ENCODE results near the gene BCKDHB.

The BCKDHB gene

DNA sequence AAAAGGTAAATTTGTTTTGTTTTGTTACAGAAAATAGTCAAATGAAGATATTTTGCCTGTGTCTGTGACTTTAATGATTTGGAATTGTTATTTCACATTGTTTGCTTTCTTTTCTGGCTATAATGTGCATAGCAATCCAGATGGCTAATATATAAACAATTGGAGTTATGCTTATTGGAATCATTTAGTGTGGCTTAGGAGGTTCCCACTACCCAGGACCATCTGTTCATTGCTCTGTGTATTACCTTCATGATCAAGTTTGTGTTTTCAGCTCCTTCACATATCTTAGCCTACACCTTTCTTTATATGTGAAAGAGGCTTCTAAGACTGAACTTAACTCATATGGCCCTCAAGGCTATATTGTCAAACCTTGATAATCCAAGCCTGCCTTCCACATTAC is 232.9 kb downstream of the BCKDHB start:
- Histone ChIP-seq H3K27ac (ENCODE audit: low read depth, low read length, severe bottlenecking) (no peak overlapping the region), H3K9me3 (ENCODE audit: control insufficient read depth, low read length) (no peaks in the 10 kb centered on the region), H3K4me1 (ENCODE audit: control insufficient read depth, insufficient read depth, low read length, poor library complexity, severe bottlenecking) (peaks cover 3% of the 10 kb centered on the region), H3K4me3 (ENCODE audit: extremely low read depth, insufficient read depth, low read length, poor library complexity, severe bottlenecking) (no peak overlapping the region), H3K36me3 (ENCODE audit: control insufficient read depth, insufficient read depth, low read length) (no peaks in the 10 kb centered on the region)

DNA sequence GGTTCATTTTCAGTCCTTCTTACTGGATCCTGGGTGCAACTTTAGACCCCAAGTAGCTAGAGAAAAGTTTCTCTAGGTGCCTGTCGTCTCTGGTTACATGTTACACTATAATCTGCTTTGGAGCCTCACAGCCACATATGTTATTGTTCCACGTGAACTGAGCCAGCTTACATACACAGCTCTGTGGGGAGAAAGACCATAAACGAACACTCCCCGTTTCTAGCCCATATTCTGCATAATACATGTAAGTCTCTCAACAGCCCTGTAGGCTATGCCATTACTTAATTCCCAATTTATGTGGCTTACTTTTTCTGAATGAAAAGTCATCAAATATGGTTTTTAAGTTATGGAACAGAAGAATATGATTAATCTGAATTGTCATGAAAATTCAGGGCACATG is 233.8 kb downstream of the BCKDHB start:
- 90% methylated on average over 2 of the region's 4 CpGs; no CpG with 5 or more reads in 1 of the 2 experiments for WGBS, 2 experiments (ENCODE audit: insufficient coverage in 2 of 2)
- no peaks in the 10 kb centered on the region for H3K36me3 ChIP-seq (ENCODE audit: control insufficient read depth, insufficient read depth, low read length)

DNA sequence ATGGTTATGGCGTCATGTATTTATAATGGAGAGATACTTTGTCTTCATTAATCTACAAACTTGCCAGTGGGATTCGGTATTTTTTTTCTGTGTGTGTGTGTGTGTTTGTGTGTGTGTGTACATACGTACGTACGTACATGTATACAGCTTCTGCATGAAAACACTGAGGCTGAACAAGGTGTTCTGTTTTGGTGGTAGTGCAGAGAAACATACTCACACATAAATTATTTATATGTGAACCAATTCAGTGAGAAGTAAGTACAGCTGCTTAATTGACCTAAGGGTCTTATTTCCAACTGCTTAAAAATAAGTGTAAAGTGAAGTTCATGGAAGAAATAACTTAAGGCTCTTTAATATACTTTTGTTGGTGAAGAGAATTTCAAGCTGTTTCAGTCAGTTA is 234.2 kb downstream of the BCKDHB start:
- Histone ChIP-seq H3K9me3 (ENCODE audit: control insufficient read depth, low read length) (no peaks in the 10 kb centered on the region), H3K36me3 (ENCODE audit: control insufficient read depth, insufficient read depth, low read length) (no peaks in the 10 kb centered on the region), H3K27ac (ENCODE audit: low read depth, low read length, severe bottlenecking) (no peak overlapping the region), H3K4me1 (ENCODE audit: control insufficient read depth, insufficient read depth, low read length, poor library complexity, severe bottlenecking) (no peaks in the 10 kb centered on the region), H3K4me3 (ENCODE audit: extremely low read depth, insufficient read depth, low read length, poor library complexity, severe bottlenecking) (no peak overlapping the region)
- no CpG with 5 or more reads among the region's 5 CpGs for WGBS, 2 experiments (ENCODE audit: insufficient coverage in 2 of 2)

More for the DNA sequence above, 233.8 kb downstream of the BCKDHB start:
- Histone ChIP-seq H3K4me3 (ENCODE audit: extremely low read depth, insufficient read depth, low read length, poor library complexity, severe bottlenecking) (no peak overlapping the region), H3K27ac (ENCODE audit: low read depth, low read length, severe bottlenecking) (no peak overlapping the region), H3K4me1 (ENCODE audit: control insufficient read depth, insufficient read depth, low read length, poor library complexity, severe bottlenecking) (peaks cover under 1% of the 10 kb centered on the region), H3K9me3 (ENCODE audit: control insufficient read depth, low read length) (no peaks in the 10 kb centered on the region)

DNA sequence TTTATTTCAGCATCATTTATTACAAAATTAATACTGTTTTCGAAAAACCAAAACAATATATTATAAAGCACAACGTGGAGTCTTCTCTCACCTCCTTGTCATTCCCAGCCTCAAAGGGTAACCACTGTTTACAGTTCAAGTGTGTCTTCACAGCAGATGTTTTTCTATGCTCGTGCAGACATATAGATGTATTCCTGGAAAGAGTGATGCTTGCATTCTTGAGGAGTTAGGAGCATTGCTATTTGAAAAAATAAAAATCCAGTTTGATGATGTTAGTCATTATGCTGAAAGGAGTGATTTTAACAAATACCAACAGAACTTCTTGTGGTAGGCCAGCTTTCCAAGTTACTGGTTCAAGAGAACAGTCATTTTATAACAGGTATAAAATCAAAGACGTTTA is 234.9 kb downstream of the BCKDHB start:
- Histone ChIP-seq H3K4me1 (ENCODE audit: control insufficient read depth, insufficient read depth, low read length, poor library complexity, severe bottlenecking) (no peaks in the 10 kb centered on the region), H3K36me3 (ENCODE audit: control insufficient read depth, insufficient read depth, low read length) (no peaks in the 10 kb centered on the region), H3K27ac (ENCODE audit: low read depth, low read length, severe bottlenecking) (no peak overlapping the region), H3K4me3 (ENCODE audit: extremely low read depth, insufficient read depth, low read length, poor library complexity, severe bottlenecking) (no peak overlapping the region), H3K9me3 (ENCODE audit: control insufficient read depth, low read length) (no peaks in the 10 kb centered on the region)
- 42 to 60% methylated on average over 2 to 3 of the region's 4 CpGs for WGBS, 2 experiments (ENCODE audit: insufficient coverage in 2 of 2)

DNA sequence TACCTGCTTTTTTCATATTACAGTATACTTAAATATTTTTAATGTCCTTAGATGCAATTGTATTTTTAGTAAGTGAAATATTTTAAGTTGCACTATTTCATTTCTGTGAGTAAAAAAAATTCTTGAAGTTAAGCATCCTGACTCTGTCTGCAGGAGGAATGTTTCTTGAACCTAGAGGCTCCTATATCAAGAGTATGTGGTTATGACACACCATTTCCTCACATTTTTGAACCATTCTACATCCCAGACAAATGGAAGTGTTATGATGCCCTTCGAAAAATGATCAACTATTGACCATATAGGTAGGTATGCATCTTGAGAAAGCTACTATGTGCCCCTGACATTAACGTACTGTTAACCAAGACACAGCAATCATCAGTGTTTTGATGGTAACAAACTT is 237.0 kb downstream of the BCKDHB start:
- WGBS, 2 experiments (ENCODE audit: insufficient coverage in 2 of 2), result 88% methylated on average over 1 of the region's 2 CpGs; no CpG with 5 or more reads in 1 of the 2 experiments
- no peaks in the 10 kb centered on the region for H3K9me3 ChIP-seq (ENCODE audit: control insufficient read depth, low read length)
- no peaks in the 10 kb centered on the region for H3K36me3 ChIP-seq (ENCODE audit: control insufficient read depth, insufficient read depth, low read length)
- no peak overlapping the region for H3K27ac ChIP-seq (ENCODE audit: low read depth, low read length, severe bottlenecking)
- no peak overlapping the region for H3K4me3 ChIP-seq (ENCODE audit: extremely low read depth, insufficient read depth, low read length, poor library complexity, severe bottlenecking)
- H3K4me1 ChIP-seq (ENCODE audit: control insufficient read depth, insufficient read depth, low read length, poor library complexity, severe bottlenecking), result no peaks in the 10 kb centered on the region

DNA sequence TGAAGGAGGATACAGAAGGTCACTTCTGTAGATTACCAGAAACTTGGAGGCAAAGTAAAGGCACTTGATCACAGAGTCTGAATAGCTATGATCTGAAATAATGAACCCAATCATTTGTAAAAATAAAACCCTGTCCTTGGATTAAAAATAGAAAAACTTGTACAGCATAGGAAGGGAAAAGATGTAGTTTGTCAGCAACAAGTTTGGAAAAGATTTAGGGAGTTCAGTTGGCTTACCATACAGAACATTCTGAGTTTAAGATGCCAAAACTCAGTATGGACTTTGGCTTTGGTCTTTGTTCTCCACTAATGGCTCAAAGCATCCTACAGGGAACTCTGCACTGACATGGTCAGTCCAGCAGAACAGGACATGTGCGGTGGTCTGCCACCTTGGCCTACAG is 240.6 kb downstream of the BCKDHB start:
- no CpG with 5 or more reads among the region's 1 CpG for WGBS, 2 experiments (ENCODE audit: insufficient coverage in 2 of 2)
- no peak overlapping the region for H3K4me3 ChIP-seq (ENCODE audit: extremely low read depth, insufficient read depth, low read length, poor library complexity, severe bottlenecking)
- no peaks in the 10 kb centered on the region for H3K36me3 ChIP-seq (ENCODE audit: control insufficient read depth, insufficient read depth, low read length)
- no peaks in the 10 kb centered on the region for H3K9me3 ChIP-seq (ENCODE audit: control insufficient read depth, low read length)
- H3K27ac ChIP-seq (ENCODE audit: low read depth, low read length, severe bottlenecking), result no peak overlapping the region
- no peaks in the 10 kb centered on the region for H3K4me1 ChIP-seq (ENCODE audit: control insufficient read depth, insufficient read depth, low read length, poor library complexity, severe bottlenecking)

DNA sequence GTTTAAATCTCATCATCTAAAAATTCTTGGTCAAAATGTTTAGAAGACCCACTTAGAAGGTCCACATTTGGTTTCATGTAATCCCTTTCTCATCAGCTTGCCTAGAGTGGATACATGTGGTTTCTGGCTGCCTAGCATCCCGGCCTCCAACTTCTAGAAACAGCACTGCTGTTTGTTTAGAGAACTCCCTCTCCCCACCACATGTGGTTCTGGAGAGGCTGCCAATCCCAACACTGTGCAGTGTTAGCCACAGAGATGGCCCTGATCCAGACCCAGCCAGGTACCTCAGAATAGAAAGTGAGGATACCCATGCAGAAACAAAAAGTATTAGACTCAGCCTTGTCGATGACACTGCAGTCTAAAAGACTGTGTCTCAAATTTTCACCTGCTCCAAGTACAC is 241.8 kb downstream of the BCKDHB start:
- H3K9me3 ChIP-seq (ENCODE audit: control insufficient read depth, low read length), result no peaks in the 10 kb centered on the region
- H3K36me3 ChIP-seq (ENCODE audit: control insufficient read depth, insufficient read depth, low read length), result no peaks in the 10 kb centered on the region
- no peak overlapping the region for H3K4me3 ChIP-seq (ENCODE audit: extremely low read depth, insufficient read depth, low read length, poor library complexity, severe bottlenecking)
- no peak overlapping the region for H3K27ac ChIP-seq (ENCODE audit: low read depth, low read length, severe bottlenecking)
- H3K4me1 ChIP-seq (ENCODE audit: control insufficient read depth, insufficient read depth, low read length, poor library complexity, severe bottlenecking), result no peaks in the 10 kb centered on the region
- 83 to 89% methylated on average over 2 of the region's 2 CpGs for WGBS, 2 experiments (ENCODE audit: insufficient coverage in 2 of 2)

DNA sequence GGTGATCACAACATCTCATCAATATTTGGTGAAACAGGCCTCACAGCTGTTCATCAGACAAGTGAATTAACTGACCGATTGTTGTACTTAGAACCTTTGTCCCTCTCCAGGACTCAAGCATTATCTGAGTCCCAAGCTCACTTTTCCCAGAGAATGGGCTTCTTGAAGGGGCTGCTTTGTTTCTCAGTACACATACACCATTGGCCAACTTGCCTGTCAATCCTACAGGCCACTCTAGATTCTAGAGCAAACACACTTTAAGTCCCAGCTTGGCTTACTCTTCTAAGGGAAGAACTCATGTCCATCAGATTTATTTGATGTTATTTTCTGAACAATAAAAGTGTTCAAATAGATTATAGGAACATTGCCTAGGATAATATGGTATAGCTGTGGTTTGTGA is 249.5 kb downstream of the BCKDHB start:
- no peak overlapping the region for H3K27ac ChIP-seq (ENCODE audit: low read depth, low read length, severe bottlenecking)
- no peaks in the 10 kb centered on the region for H3K4me1 ChIP-seq (ENCODE audit: control insufficient read depth, insufficient read depth, low read length, poor library complexity, severe bottlenecking)
- H3K4me3 ChIP-seq (ENCODE audit: extremely low read depth, insufficient read depth, low read length, poor library complexity, severe bottlenecking), result no peak overlapping the region
- H3K36me3 ChIP-seq (ENCODE audit: control insufficient read depth, insufficient read depth, low read length), result no peaks in the 10 kb centered on the region
- WGBS, 2 experiments (ENCODE audit: insufficient coverage in 2 of 2), result 100% methylated on average over 1 of the region's 1 CpG
- no peaks in the 10 kb centered on the region for H3K9me3 ChIP-seq (ENCODE audit: control insufficient read depth, low read length)

DNA sequence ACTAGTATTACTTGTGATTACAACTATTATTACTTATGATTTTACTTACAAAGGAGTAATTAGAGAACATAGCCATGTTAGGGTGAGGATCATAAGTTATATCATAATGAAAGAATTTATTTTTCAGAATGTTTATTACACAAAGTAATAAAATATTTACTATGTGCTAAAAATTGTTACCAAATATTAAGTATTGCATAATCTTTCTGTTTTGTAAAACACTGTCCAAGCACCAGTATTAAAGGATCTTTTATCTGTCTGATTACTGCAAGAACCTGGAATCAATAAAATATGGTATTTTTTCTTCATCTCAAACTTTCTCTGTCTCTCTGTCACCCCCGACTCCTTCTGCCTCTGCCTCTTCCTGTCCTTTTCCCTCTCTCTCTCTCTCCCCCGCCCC is 250.1 kb downstream of the BCKDHB start:
- H3K27ac ChIP-seq (ENCODE audit: low read depth, low read length, severe bottlenecking), result no peak overlapping the region
- H3K4me1 ChIP-seq (ENCODE audit: control insufficient read depth, insufficient read depth, low read length, poor library complexity, severe bottlenecking), result no peaks in the 10 kb centered on the region
- H3K36me3 ChIP-seq (ENCODE audit: control insufficient read depth, insufficient read depth, low read length), result no peaks in the 10 kb centered on the region
- no CpG with 5 or more reads among the region's 2 CpGs for WGBS, 2 experiments (ENCODE audit: insufficient coverage in 2 of 2)
- H3K4me3 ChIP-seq (ENCODE audit: extremely low read depth, insufficient read depth, low read length, poor library complexity, severe bottlenecking), result no peak overlapping the region
- H3K9me3 ChIP-seq (ENCODE audit: control insufficient read depth, low read length), result no peaks in the 10 kb centered on the region

DNA sequence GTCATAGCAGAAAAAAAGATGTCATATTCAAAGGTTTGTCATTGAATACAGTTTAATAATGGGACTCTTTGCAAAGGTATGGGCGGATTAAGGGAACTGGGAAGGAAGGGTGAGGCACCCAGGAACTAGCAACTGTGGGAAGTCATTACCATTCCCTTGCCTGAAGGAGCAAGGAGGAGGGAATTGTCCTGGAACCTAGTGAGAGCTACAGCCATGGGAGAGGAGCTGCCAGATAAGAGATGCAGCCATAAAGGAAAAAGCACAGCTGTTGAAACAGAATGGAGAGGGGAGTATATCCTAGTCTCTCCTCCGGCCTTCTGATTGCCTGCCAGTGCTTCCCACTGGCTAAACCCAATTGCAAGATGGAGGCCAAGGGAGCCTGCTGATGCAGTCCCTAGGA is 250.6 kb downstream of the BCKDHB start:
- no peaks in the 10 kb centered on the region for H3K4me1 ChIP-seq (ENCODE audit: control insufficient read depth, insufficient read depth, low read length, poor library complexity, severe bottlenecking)
- no peak overlapping the region for H3K4me3 ChIP-seq (ENCODE audit: extremely low read depth, insufficient read depth, low read length, poor library complexity, severe bottlenecking)
- H3K36me3 ChIP-seq (ENCODE audit: control insufficient read depth, insufficient read depth, low read length), result no peaks in the 10 kb centered on the region
- H3K27ac ChIP-seq (ENCODE audit: low read depth, low read length, severe bottlenecking), result no peak overlapping the region
- 75 to 89% methylated on average over 1 to 2 of the region's 2 CpGs for WGBS, 2 experiments (ENCODE audit: insufficient coverage in 2 of 2)
- no peaks in the 10 kb centered on the region for H3K9me3 ChIP-seq (ENCODE audit: control insufficient read depth, low read length)

DNA sequence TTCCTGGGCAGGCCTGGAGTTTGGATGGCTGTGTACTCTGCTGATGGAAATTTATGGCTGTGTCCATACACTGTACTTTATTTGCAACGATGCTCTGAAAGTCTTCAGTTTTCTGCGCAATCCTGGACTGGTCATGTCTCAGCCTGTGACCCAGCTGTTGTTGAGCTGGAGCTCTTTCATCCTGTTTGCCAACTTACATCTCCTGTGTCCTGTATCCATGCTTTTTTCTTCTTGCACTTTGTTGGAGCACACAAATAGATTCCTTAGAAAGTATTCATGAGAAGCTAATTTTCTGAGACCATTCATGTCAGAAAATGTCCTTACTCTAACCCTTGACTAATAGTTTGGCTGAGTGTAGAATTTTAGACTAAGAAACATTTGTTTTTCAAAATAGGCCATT is 251.2 kb downstream of the BCKDHB start:
- Histone ChIP-seq H3K4me1 (ENCODE audit: control insufficient read depth, insufficient read depth, low read length, poor library complexity, severe bottlenecking) (no peaks in the 10 kb centered on the region), H3K27ac (ENCODE audit: low read depth, low read length, severe bottlenecking) (no peak overlapping the region), H3K4me3 (ENCODE audit: extremely low read depth, insufficient read depth, low read length, poor library complexity, severe bottlenecking) (no peak overlapping the region), H3K9me3 (ENCODE audit: control insufficient read depth, low read length) (no peaks in the 10 kb centered on the region), H3K36me3 (ENCODE audit: control insufficient read depth, insufficient read depth, low read length) (no peaks in the 10 kb centered on the region)
- 94 to 100% methylated on average over 2 of the region's 2 CpGs for WGBS, 2 experiments (ENCODE audit: insufficient coverage in 2 of 2)

Data from mesodermal cell (in vitro differentiated cells).